Left ventricle myocardium inferior (tissue), 1 donor: ENCODE results near the gene PDHX. TPM values are rescaled to one million over a fixed set of nuclear protein-coding genes. Genes with fewer than 3 reads are reported as not detected.

ENCODE experiments used
- DNase-seq: peaks from one replicate; pipeline ENCODE4 v3.0.0-alpha.2; 2020
- H3K27ac ChIP-seq: fragments of 200-600 bp; replicated peaks from 2 replicates; pipeline ENCODE4 v1.8.0; 2021
- H3K27me3 ChIP-seq: fragments of 200-600 bp; 2 replicates; pipeline ENCODE4 v1.8.0; 2021; ENCODE audit warnings: low read depth
- H3K36me3 ChIP-seq: fragments of 200-600 bp; 2 replicates; pipeline ENCODE4 v1.8.0; 2021
- H3K4me1 ChIP-seq: fragments of 200-600 bp; 2 replicates; pipeline ENCODE4 v1.8.0; 2021
- H3K4me3 ChIP-seq: fragments of 200-600 bp; 2 replicates; pipeline ENCODE4 v1.8.0; 2021; ENCODE audit warnings: mild to moderate bottlenecking, moderate library complexity
- H3K9me3 ChIP-seq: fragments of 200-600 bp; replicated peaks from 2 replicates; pipeline ENCODE4 v1.8.0; 2021
- CTCF ChIP-seq: fragments of 200-600 bp; IDR thresholded peaks from 2 replicates; pipeline ENCODE4 v1.8.0; 2021; ENCODE audit warnings: antibody characterized with exemption, mild to moderate bottlenecking, borderline replicate concordance
- intact Hi-C: fragments of 100-400 bp; cut with micrococcal nuclease; formaldehyde crosslinking; loops from one replicate; pipeline ENCODE4 v1.11.0; 2022
- total RNA-seq: library from RNA; stranded (reverse); fragmentation: NEBNext Ultra II Directional; extraction: Animal tissue kit (Norgen Biotek cat#: 25700); gene quantifications from one replicate; pipeline ENCODE4 v1.2.1, GENCODE V29; 2021
- donor health status: DM: no; HTN: yes; CAD: no; lungs with severe emphysema.

The PDHX gene
- total RNA-seq, 1 donor from 2014 or later, result 157 TPM

- no peaks in the 10 kb centered on the region for H3K9me3 ChIP-seq
- no peak for DNase-seq
- no peak overlapping the region for H3K4me3 ChIP-seq
- no peaks in the 10 kb centered on the region for H3K36me3 ChIP-seq
- no peak for TF ChIP-seq CTCF
- no peak overlapping the region for H3K27ac ChIP-seq
- intact Hi-C loops, result no loop called here
- peaks cover 7% of the 10 kb centered on the region for H3K4me1 ChIP-seq
- H3K27me3 ChIP-seq, result no peaks in the 10 kb centered on the region
Measured at GRCh38 chr11:35009191-35009943, 92.9 kb downstream of the PDHX start.

DNA sequence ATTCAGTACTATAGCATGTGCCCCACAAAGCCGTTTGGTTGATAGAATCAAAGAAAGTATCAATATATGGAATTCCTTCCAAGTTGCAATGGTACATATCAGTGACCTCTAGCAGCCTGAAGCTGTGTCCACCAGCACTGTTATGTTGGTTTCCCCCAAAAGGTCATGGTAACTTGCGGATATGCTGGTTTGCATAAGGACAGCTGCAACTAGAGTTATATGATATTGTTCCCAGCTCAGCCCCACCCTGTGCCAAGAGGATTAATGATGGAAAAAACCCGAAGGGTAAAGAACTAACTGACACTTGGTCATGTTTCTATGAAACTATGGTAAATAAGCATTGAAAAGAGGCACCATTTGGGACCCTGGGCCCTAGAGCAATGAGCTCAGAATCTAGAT lies 93.5 kb downstream of the PDHX start:
- Histone ChIP-seq H3K27ac (no peak overlapping the region), H3K36me3 (no peaks in the 10 kb centered on the region), H3K9me3 (no peaks in the 10 kb centered on the region), H3K27me3 (no peaks in the 10 kb centered on the region), H3K4me3 (no peak overlapping the region), H3K4me1 (peaks cover 7% of the 10 kb centered on the region)
- no peak for DNase-seq
- intact Hi-C loops, result no loop called here
- TF ChIP-seq CTCF, result no peak

- intact Hi-C loops, result no loop called here
- no peak for TF ChIP-seq CTCF
- H3K4me1 ChIP-seq, result peaks cover 7% of the 10 kb centered on the region
- H3K27ac ChIP-seq, result no peak overlapping the region
- no peaks in the 10 kb centered on the region for H3K36me3 ChIP-seq
- no peaks in the 10 kb centered on the region for H3K9me3 ChIP-seq
- no peak overlapping the region for H3K4me3 ChIP-seq
- H3K27me3 ChIP-seq, result no peaks in the 10 kb centered on the region
- DNase-seq, result no peak
Measured at GRCh38 chr11:35010654-35011053, 94.2 kb downstream of the PDHX start.

- H3K4me1 ChIP-seq, result peaks cover 7% of the 10 kb centered on the region
- H3K4me3 ChIP-seq, result no peak overlapping the region
- no peaks in the 10 kb centered on the region for H3K9me3 ChIP-seq
- no peak overlapping the region for H3K27ac ChIP-seq
- intact Hi-C loops, result no loop called here
- no peak for DNase-seq
- H3K27me3 ChIP-seq, result no peaks in the 10 kb centered on the region
- no peak for TF ChIP-seq CTCF
- no peaks in the 10 kb centered on the region for H3K36me3 ChIP-seq
Measured at GRCh38 chr11:35011389-35011788, 95.0 kb downstream of the PDHX start.

GRCh38 chr11:35011944-35012343 lies 95.5 kb downstream of the PDHX start:
- Histone ChIP-seq H3K27me3 (no peaks in the 10 kb centered on the region), H3K9me3 (no peaks in the 10 kb centered on the region), H3K4me3 (no peak overlapping the region), H3K4me1 (peaks cover 7% of the 10 kb centered on the region), H3K27ac (no peak overlapping the region), H3K36me3 (no peaks in the 10 kb centered on the region)
- no peak for DNase-seq
- intact Hi-C loops, result no loop called here
- TF ChIP-seq CTCF, result no peak
